Epithelial cell of esophagus (primary cell): Measurements from ENCODE around the gene SGF29.
A peak's percentile ranks its signal among the peaks of the same experiment; 100 is the strongest.

ENCODE experiments used
- DNase-seq: peaks from one replicate; pipeline ENCODE4 v3.0.0; 2010; ENCODE audit warnings: low read depth
- H3K4me3 ChIP-seq: 2 replicates; pipeline ENCODE4 v1.5.1; 2011; ENCODE audit warnings: mild to moderate bottlenecking, low read length, control low read depth
- TF ChIP-seq, protein P1 (sequence below): IDR thresholded peaks from 2 replicates; pipeline ENCODE4 v1.5.1; 2011; ENCODE audit warnings: low read depth, mild to moderate bottlenecking, low read length, control low read depth, inconsistent platforms; ENCODE audit not compliant: insufficient read depth; ENCODE audit errors: missing control alignments

SGF29 gene

DNA sequence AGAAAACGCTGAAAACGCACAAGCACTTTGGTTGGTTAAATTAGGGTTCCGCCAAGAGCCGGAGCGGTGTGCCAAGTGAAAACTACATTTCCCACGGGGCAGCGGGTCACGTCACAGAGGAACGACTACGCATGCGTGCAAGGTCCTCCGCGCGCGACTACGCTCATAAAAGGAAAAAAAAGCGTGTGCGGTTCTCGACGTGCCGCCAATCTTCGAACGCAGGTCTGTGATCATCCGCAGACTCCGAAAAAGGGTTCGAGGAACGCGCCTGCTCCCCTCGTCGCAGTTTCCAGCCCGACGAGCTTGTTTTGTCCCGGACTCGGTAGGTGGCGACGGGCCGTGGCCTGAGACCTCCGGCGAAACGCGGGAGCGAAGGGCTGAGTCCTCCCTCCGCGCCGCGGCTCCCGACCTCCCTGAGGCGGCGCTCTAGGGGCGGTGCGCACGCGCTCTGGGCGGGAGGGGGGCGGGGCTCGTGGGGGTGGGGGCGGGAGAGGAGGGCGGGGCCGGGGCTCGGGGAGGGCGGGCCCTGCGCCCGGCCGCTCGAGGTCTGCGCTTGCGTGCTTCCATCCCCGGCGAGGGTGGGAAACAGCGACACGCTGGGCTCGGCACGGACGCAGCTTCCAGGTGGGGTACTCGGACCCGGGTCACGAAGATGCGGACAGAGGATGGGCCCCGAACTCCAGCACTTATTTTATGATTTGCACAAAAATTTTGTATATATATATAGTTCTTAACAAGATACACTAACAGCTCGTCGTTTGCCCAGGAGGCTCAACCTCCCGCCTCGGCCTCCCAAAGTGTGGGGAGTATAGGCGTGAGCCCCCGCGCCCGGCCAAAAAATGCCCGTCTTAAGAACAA, at the start of gene SGF29:
Gene SGF29, plus strand, starts transcription at position 145 of the 858 bp plus-strand sequence. CDS start 27,150 bp downstream, outside the sequence.
- peak within 1 kb of the TSS; percentile 59 for H3K4me3 ChIP-seq
- TF ChIP-seq, protein P1, sequence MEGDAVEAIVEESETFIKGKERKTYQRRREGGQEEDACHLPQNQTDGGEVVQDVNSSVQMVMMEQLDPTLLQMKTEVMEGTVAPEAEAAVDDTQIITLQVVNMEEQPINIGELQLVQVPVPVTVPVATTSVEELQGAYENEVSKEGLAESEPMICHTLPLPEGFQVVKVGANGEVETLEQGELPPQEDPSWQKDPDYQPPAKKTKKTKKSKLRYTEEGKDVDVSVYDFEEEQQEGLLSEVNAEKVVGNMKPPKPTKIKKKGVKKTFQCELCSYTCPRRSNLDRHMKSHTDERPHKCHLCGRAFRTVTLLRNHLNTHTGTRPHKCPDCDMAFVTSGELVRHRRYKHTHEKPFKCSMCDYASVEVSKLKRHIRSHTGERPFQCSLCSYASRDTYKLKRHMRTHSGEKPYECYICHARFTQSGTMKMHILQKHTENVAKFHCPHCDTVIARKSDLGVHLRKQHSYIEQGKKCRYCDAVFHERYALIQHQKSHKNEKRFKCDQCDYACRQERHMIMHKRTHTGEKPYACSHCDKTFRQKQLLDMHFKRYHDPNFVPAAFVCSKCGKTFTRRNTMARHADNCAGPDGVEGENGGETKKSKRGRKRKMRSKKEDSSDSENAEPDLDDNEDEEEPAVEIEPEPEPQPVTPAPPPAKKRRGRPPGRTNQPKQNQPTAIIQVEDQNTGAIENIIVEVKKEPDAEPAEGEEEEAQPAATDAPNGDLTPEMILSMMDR = peak; percentile 4
- peak; percentile 91 for DNase-seq

DNA sequence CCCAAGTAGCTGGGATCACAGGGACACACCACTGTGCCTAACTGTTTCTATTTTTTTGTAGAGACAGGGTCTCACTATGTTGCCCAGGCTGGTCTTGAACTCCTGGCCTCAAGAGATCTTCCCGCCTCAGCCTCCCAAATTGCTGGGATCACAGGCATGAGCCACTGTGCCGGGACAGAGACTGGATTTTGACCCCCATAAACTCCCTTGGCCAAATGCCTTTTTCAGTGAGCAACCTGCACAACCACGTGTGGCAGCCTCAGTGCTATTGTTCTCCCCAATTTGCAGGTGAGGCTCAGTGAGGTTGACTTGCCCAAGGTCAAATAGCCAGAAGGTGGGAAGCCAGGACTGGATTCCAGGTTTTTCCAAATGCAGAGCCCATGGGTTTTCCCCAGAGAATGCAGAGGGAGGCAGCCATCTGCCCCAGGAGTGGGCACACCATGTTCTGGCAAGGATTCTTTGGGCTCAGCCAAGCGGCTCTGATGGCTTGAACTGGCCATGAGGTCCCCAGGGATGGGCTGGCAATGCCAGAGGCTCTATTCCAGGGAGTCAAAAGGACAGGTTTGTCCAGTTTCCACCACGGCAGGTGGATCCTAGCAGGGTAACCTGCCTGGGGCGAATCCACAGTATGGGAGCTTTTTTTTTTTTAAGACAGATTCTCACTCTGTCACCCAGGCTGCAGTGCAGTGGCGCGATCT, 48.9 kb upstream of the SGF29 start:
- H3K4me3 ChIP-seq = no peak overlapping the region
- peak; percentile 37 for DNase-seq
- TF ChIP-seq, protein P1 = no peak

DNA sequence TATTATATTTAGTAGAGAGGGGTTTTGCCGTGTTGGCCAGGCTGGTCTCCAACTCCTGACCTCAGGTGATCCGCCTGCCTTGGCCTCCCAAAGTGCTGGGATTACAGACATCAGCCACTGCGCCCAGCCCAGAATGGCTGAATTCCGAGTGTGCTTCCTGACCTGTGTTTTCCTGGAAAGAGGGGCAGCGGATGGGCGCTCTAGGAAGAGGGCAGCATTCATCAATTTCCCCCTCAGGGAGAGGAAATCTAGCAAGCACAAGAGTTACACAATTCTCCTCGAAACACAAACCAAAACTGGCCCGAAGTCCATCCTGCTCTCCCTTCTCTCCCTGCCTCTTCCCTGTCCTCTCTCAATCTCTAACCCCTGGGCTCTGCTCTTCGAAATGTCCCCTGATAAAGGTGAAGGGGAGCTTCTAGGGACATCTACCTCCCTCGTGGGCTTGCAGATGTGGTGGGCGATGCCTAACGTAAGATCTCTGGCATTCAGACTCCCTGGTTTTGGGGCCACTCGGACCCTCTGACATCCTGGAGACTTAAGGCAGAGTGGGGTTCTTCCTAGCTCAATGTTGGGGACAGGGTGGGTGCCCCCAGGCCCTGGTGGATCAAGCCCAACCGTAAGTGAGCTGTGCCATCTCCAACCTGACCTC, 48.1 kb upstream of the SGF29 start:
- H3K4me3 ChIP-seq = no peak overlapping the region
- TF ChIP-seq, protein P1 = no peak
- no peak for DNase-seq

DNA sequence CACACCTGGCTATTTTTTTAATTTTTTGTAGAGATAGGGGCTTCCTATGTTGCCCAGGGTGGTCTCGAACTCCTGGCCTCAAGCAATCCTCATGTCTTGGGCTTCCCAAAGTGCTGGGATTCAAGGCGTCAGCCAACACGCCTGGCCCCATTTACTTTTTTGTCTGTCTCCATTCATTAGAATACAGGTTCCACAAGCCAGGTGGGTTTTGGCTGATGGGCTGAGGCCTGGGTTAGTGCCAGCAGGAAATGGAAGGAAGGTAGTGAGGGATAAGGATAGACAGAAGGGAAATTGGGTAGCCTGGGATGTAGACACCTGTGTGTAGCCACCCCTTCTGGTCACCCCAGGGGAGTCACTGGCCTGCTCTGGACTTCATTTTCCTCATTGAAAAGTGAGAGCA, 42.7 kb upstream of the SGF29 start:
- H3K4me3 ChIP-seq = no peak overlapping the region
- peak; percentile 44 for DNase-seq
- TF ChIP-seq, protein P1 = no peak

DNA sequence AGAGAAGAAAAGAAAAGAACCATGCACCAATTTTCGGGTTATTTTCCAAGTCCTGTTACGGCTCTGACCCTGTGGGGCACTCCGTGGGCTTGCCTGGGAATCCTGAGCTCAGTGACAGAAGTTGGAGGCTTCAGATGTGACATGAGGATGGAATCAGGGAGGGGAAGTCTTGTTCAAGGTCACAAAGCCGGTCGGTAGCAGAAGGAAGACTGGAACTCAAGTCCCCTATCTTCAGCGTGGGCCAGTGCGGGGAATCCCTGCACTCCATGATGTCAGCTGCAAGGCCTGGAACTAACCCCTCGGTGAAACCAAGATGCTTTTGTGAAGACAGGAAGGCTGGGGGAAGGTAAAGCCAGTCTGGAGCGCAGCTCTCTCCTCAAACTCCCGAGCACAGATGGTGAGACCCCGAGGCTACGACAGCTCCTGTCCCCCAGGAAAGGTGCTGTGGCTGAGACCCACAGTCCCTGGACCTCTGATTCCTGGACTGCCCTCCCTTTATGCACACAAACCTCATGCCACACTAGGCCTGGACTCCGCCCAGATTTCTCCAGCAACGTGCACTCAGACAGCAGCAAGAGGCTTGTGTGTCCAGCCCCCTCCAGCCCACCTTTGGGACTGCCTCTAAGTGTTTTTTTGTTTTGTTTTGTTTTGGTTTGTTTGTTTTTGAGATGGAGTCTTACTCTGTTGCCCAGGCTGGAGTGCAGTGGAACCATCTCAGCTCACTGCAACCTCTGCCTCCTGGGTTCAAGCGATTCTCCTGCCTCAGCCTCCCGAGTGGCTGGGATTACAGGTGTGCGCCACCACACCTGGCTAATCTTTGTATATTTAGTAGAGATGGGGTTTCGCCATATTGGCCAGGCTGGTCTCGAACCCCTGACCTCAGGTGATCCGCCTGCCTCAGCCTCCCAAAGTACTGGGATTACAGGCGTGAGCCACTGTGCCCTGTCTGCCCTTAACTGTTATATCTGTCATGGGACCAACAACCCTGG, 41.6 kb upstream of the SGF29 start:
- TF ChIP-seq, protein P1 = no peak
- DNase-seq = no peak
- no peak overlapping the region for H3K4me3 ChIP-seq
